Measurements from ENCODE around the gene GLRX2.
A peak's percentile ranks its signal among the peaks of the same experiment; 100 is the strongest.

Gene GLRX2

GRCh38 chr1:193114485-193115095 lies 9.4 kb upstream of the GLRX2 start:
- Histone ChIP-seq H3K4me3 (no peak overlapping the region), H4K20me1 (no peaks in the 10 kb centered on the region), H3K36me3 (no peaks in the 10 kb centered on the region), H3K9ac (no peak overlapping the region), H3K9me3 (replicated peaks in 1 of 11) (no peaks in the 10 kb centered on the region), H3K27ac (no peak overlapping the region), H3K4me1 (peaks cover 0 to 13% (median 10%) of the 10 kb centered on the region in 10 experiments; a peak in 12 of 20 replicates), H3K4me2 (no peak overlapping the region), H3K27me3 (no peaks in the 10 kb centered on the region)
- TF ChIP-seq Cebpa-rat (IDR thresholded peaks at IDR 0.05), result no peak

- H3K4me3 ChIP-seq, result no peak overlapping the region
- TF ChIP-seq Cebpa-rat (IDR thresholded peaks at IDR 0.05), result no peak
- no peaks in the 10 kb centered on the region for H4K20me1 ChIP-seq
- no peaks in the 10 kb centered on the region for H3K9me3 ChIP-seq (replicated peaks in 1 of 11)
- H3K27ac ChIP-seq, result no peak overlapping the region
- no peak overlapping the region for H3K9ac ChIP-seq
- H3K36me3 ChIP-seq, result no peaks in the 10 kb centered on the region
- H3K27me3 ChIP-seq, result no peaks in the 10 kb centered on the region
- peaks cover 0 to 13% (median 10%) of the 10 kb centered on the region in 10 experiments; a peak in 12 of 20 replicates for H3K4me1 ChIP-seq
- no peak overlapping the region for H3K4me2 ChIP-seq
Measured at GRCh38 chr1:193113992-193114332, 8.7 kb upstream of the GLRX2 start.

DNA sequence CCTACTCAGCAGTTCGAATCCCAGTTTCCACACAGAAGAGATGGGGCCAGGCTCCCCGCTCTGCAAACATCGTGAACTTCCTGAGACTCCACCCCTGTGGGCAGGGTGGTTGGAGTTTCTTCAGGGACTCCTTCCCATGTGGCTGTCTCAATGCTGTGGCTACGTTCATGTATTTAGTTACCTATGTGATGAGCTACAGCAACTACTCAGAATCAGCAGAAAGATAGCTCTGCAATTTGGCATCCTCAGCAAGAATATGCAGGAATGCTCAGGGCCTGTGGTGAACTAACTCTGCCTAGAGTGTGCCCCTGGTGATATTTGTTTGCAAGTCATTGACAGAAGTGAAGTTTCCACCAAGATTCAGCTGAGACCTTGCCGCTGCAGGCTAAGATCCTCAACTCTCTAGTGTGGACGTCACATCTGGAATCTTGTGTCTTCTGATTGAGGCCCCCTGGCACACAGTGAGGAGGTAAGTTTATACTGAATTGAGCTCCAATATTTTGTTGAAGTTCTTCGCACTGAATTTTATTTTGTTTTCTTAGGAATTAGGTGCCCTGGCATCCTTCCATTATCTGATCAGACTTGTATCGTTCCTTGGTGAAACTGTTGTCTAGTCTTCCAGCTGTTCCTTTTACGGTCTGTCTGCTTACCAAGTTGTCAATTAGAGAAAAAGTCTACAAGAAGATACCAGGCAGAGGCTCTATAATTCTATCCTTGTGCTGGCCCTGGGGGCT lies 8.2 kb upstream of the GLRX2 start:
- Histone ChIP-seq H3K4me2 (no peak overlapping the region), H4K20me1 (no peaks in the 10 kb centered on the region), H3K9ac (no peak overlapping the region), H3K36me3 (no peaks in the 10 kb centered on the region), H3K4me3 (no peak overlapping the region), H3K27ac (no peak overlapping the region), H3K4me1 (peaks cover 0 to 13% (median 10%) of the 10 kb centered on the region in 10 experiments; a peak in 12 of 20 replicates), H3K9me3 (replicated peaks in 1 of 11) (no peaks in the 10 kb centered on the region), H3K27me3 (no peaks in the 10 kb centered on the region)
- TF ChIP-seq Cebpa-rat (IDR thresholded peaks at IDR 0.05), result no peak

DNA sequence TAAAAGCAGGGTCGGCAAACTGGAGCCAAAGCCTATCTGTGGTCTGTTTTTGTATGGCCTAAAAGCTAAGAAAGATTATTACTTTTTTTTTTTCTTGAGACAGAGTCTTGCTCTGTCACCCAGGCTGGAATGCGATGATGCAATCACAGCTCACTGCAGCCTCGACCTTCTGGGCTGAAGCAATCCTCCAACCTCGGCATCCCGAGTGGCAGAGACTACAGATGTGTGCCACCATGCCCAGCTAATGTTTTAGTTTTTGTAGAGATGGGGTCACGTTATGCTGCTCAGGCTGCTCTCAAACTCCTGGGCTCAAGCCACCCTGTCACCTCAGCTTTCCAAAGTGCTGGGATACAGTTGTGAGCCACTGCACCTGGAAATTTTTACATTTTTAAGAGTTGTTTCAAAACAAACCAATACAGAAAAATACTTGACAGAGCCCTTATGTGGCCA lies 6.5 kb upstream of the GLRX2 start:
- Histone ChIP-seq H3K4me3 (no peak overlapping the region), H3K4me2 (peak overlapping the region in 10 of 11 experiments; percentile 12 to 63 (median 36); a peak in 15 of 22 replicates), H3K9ac (no peak overlapping the region)

GRCh38 chr1:193110864-193111263 lies 5.7 kb upstream of the GLRX2 start:
- Histone ChIP-seq H3K27ac (no peak overlapping the region), H3K4me3 (no peak overlapping the region), H3K9me3 (replicated peaks in 1 of 11) (no peaks in the 10 kb centered on the region), H3K4me1 (peaks cover 0 to 15% (median 11%) of the 10 kb centered on the region in 10 experiments; a peak in 12 of 20 replicates), H3K27me3 (no peaks in the 10 kb centered on the region), H4K20me1 (no peaks in the 10 kb centered on the region), H3K9ac (no peak overlapping the region), H3K36me3 (no peaks in the 10 kb centered on the region), H3K4me2 (no peak overlapping the region)
- no peak for TF ChIP-seq Cebpa-rat (IDR thresholded peaks at IDR 0.05)

More for the DNA sequence above, 6.5 kb upstream of the GLRX2 start:
- Histone ChIP-seq H3K4me1 (peaks cover 0 to 13% (median 10%) of the 10 kb centered on the region in 10 experiments; a peak in 12 of 20 replicates), H3K27me3 (no peaks in the 10 kb centered on the region), H3K9me3 (replicated peaks in 1 of 11) (no peaks in the 10 kb centered on the region), H4K20me1 (no peaks in the 10 kb centered on the region), H3K36me3 (no peaks in the 10 kb centered on the region), H3K27ac (peak overlapping the region in 1 of 11 experiments; percentile 35; a peak in 3 of 22 replicates)
- peak; percentile 25 to 93 (median 78); a peak in 18 of 22 replicates for TF ChIP-seq Cebpa-rat (IDR thresholded peaks at IDR 0.05)

DNA sequence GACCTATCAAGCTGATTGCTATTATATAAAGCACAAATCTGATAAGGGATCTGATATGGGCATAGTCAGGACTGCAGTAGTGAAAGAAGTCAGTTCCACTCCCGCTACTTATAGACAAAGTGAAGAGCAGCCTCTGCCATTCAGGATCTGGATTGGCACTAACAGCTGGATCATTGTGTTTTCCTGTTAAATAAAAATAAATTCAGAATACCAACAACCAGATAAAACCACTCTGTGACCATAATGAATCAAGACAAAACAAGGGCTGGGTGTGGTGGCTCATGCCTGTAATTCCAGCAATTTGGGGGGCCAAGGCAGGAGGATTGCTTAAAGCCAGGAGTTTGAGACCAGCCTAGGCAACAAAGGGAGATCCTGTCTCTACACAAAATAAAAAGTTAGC lies 5.0 kb upstream of the GLRX2 start:
- no peaks in the 10 kb centered on the region for H4K20me1 ChIP-seq
- H3K27me3 ChIP-seq, result no peaks in the 10 kb centered on the region
- no peaks in the 10 kb centered on the region for H3K36me3 ChIP-seq
- H3K4me1 ChIP-seq, result peaks cover 0 to 18% (median 15%) of the 10 kb centered on the region in 10 experiments; a peak in 12 of 20 replicates
- H3K27ac ChIP-seq, result no peak overlapping the region
- no peak overlapping the region for H3K4me3 ChIP-seq
- H3K4me2 ChIP-seq, result no peak overlapping the region
- no peak overlapping the region for H3K9ac ChIP-seq
- TF ChIP-seq Cebpa-rat (IDR thresholded peaks at IDR 0.05), result no peak
- no peaks in the 10 kb centered on the region for H3K9me3 ChIP-seq (replicated peaks in 1 of 11)

DNA sequence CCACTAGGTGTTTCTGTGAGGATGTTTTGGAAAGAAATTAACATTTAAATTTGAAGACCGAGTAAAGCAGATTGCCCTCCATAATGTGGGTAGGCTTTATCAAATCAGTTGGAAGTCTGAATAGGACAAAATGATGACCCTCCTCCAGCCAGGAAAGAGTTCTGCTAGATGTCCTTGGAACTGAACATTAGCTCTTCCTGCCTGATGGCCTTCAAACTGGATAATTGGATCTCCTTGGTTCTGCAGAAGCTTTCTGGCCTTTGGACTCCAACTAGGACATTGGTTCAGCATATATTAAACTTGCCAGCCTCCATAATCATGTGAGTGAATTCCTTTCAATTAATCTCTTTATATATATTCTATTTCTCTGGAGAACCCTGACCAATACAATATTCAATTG lies 4.4 kb upstream of the GLRX2 start:
- peaks cover 0 to 18% (median 15%) of the 10 kb centered on the region in 10 experiments; a peak in 12 of 20 replicates for H3K4me1 ChIP-seq
- no peak overlapping the region for H3K4me3 ChIP-seq
- no peaks in the 10 kb centered on the region for H3K36me3 ChIP-seq
- H3K4me2 ChIP-seq, result no peak overlapping the region
- no peak overlapping the region for H3K27ac ChIP-seq
- no peaks in the 10 kb centered on the region for H3K27me3 ChIP-seq
- no peak for TF ChIP-seq Cebpa-rat (IDR thresholded peaks at IDR 0.05)
- H3K9ac ChIP-seq, result no peak overlapping the region
- H3K9me3 ChIP-seq (replicated peaks in 1 of 11), result no peaks in the 10 kb centered on the region
- H4K20me1 ChIP-seq, result no peaks in the 10 kb centered on the region

DNA sequence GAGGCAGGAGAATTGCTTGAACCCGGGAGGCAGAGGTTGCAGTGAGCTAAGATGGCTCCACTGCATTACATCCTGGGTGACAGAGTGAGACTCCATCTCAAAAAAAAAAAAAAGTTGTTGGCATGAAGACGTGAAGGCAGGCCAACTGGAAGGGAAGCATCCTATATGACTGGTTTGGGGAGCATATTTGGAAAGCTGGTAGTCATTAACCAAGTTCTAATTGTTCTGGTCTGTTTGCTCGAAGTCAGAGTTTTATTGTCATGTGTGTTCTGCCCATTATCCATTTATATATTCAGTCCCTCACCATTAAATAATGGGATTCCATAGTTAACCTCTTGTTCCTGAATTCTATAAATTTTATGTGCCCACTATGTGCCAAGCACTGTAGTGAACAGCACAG lies 3.3 kb upstream of the GLRX2 start:
- Histone ChIP-seq H4K20me1 (peaks cover 0 to 10% (median 4%) of the 10 kb centered on the region in 11 experiments; a peak in 8 of 22 replicates), H3K4me2 (no peak overlapping the region), H3K27ac (no peak overlapping the region), H3K36me3 (no peaks in the 10 kb centered on the region), H3K4me3 (no peak overlapping the region), H3K9ac (no peak overlapping the region), H3K9me3 (replicated peaks in 1 of 11) (no peaks in the 10 kb centered on the region), H3K4me1 (peaks cover 9 to 26% (median 24%) of the 10 kb centered on the region in 10 experiments), H3K27me3 (no peaks in the 10 kb centered on the region)
- no peak for TF ChIP-seq Cebpa-rat (IDR thresholded peaks at IDR 0.05)

GRCh38 chr1:193105821-193106177 lies 585 bp upstream of the GLRX2 start:
- Histone ChIP-seq H4K20me1 (peaks cover 0 to 23% (median 10%) of the 10 kb centered on the region in 11 experiments; a peak in 10 of 22 replicates), H3K4me1 (peaks cover 9 to 26% (median 17%) of the 10 kb centered on the region in 10 experiments), H3K27me3 (no peaks in the 10 kb centered on the region), H3K27ac (peak overlapping the region in 10 of 11 experiments; percentile 68 to 88 (median 78); a peak in 19 of 22 replicates), H3K4me3 (peak overlapping the region; percentile 60 to 93 (median 78)), H3K36me3 (peaks cover 0 to 14% (median 3%) of the 10 kb centered on the region in 11 experiments; a peak in 12 of 22 replicates), H3K4me2 (peak overlapping the region; percentile 67 to 97 (median 89)), H3K9ac (peak overlapping the region; percentile 79 to 90 (median 84); a peak in 21 of 22 replicates), H3K9me3 (replicated peaks in 1 of 11) (no peaks in the 10 kb centered on the region)
- no peak for TF ChIP-seq Cebpa-rat (IDR thresholded peaks at IDR 0.05)

Measured in BLaER1 treated with 17β-estradiol and CSF1 and Interleukin-3, amounts not matched to agents 10 nM and 100 nM (cell line).